ENCODE measurements around the gene MYLK.

Gene MYLK

GRCh38 chr3:123694366-123695087, 189.6 kb downstream of the MYLK start:
- DNase-seq, result no peak

GRCh38 chr3:123693584-123694190, 190.4 kb downstream of the MYLK start:
- DNase-seq, result peak; percentile 67 to 77

- no peak for DNase-seq
Measured at GRCh38 chr3:123692671-123693070, 191.5 kb downstream of the MYLK start.

GRCh38 chr3:123692041-123692440, 192.1 kb downstream of the MYLK start:
- no peak for DNase-seq

GRCh38 chr3:123689831-123690230, 194.3 kb downstream of the MYLK start:
- no peak for DNase-seq

- peak; percentile 83 to 96 for DNase-seq
Measured at GRCh38 chr3:123688241-123688747, 195.8 kb downstream of the MYLK start.

GRCh38 chr3:123687286-123687685, 196.8 kb downstream of the MYLK start:
- no peak for DNase-seq

- DNase-seq, result no peak
Measured at GRCh38 chr3:123686251-123686650, 197.9 kb downstream of the MYLK start.

GRCh38 chr3:123685780-123686179, 198.4 kb downstream of the MYLK start:
- no peak for DNase-seq

- no peak for DNase-seq
Measured at GRCh38 chr3:123684636-123685035, 199.5 kb downstream of the MYLK start.

GRCh38 chr3:123684209-123684608, 199.9 kb downstream of the MYLK start:
- no peak for DNase-seq

- DNase-seq, result no peak
Measured at GRCh38 chr3:123683505-123684154, 200.5 kb downstream of the MYLK start.

- peak in 1 of 2 donors; percentile 56 for DNase-seq
Measured at GRCh38 chr3:123682781-123683504, 201.2 kb downstream of the MYLK start.

- no peak for DNase-seq
Measured at GRCh38 chr3:123682302-123682701, 201.8 kb downstream of the MYLK start.

GRCh38 chr3:123679712-123680386, 204.3 kb downstream of the MYLK start:
- DNase-seq, result no peak

GRCh38 chr3:123678108-123678511, 206.0 kb downstream of the MYLK start:
- no peak for DNase-seq

GRCh38 chr3:123672429-123673146, 211.5 kb downstream of the MYLK start:
- DNase-seq, result no peak

GRCh38 chr3:123670743-123671142, 213.4 kb downstream of the MYLK start:
- DNase-seq, result no peak

- no peak for DNase-seq
Measured at GRCh38 chr3:123668906-123669305, 215.2 kb downstream of the MYLK start.

GRCh38 chr3:123667784-123668183, 216.3 kb downstream of the MYLK start:
- DNase-seq, result no peak

- DNase-seq, result no peak
Measured at GRCh38 chr3:123664753-123665152, 219.4 kb downstream of the MYLK start.

GRCh38 chr3:123663977-123664376, 220.2 kb downstream of the MYLK start:
- no peak for DNase-seq
